ENCODE results near the gene AREG.

DNA sequence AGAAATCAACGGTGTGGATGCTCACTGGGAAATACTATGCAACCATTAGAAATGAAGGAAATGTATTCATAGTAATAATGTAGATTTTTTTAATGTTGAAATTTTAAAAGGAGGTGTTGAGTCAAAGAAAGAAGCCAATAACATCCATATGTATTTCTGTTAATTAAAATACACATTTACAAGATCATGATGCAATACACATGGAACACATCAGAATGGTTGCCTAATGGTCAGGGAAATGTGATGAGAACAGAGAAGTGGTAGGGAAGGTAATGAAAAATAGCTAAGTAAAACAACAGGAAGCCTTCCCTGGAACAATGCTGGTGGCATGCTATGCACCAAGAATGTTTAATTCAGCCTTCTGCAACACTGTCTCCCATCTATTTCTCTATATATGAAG lies 18.2 kb downstream of the AREG start:
- TF ChIP-seq, protein P1, sequence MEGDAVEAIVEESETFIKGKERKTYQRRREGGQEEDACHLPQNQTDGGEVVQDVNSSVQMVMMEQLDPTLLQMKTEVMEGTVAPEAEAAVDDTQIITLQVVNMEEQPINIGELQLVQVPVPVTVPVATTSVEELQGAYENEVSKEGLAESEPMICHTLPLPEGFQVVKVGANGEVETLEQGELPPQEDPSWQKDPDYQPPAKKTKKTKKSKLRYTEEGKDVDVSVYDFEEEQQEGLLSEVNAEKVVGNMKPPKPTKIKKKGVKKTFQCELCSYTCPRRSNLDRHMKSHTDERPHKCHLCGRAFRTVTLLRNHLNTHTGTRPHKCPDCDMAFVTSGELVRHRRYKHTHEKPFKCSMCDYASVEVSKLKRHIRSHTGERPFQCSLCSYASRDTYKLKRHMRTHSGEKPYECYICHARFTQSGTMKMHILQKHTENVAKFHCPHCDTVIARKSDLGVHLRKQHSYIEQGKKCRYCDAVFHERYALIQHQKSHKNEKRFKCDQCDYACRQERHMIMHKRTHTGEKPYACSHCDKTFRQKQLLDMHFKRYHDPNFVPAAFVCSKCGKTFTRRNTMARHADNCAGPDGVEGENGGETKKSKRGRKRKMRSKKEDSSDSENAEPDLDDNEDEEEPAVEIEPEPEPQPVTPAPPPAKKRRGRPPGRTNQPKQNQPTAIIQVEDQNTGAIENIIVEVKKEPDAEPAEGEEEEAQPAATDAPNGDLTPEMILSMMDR (conservative IDR thresholded peaks at IDR 0.05 in 1 of 2, IDR thresholded peaks at IDR 0.05 in 1 of 2; ENCODE audit: low read depth in 1 of 2, low read length in 2 of 2), result no peak
- no peak for TF ChIP-seq EZH2 (IDR thresholded peaks at IDR 0.05; ENCODE audit: low read length, missing control alignments)

All from fibroblast of lung (primary cell).